ENCODE results near the gene TMEM231.
A peak's percentile ranks its signal among the peaks of the same experiment; 100 is the strongest.
"Not testable (repeated sequence)": the region's sequence is repeated elsewhere in the genome, so short reads cannot be mapped to it uniquely, and the experiment has no call there.

Gene TMEM231

GRCh38 chr16:75529056-75529905 is 26.8 kb downstream of the TMEM231 start:
- no peak for DNase-seq

GRCh38 chr16:75527825-75528299 is 28.2 kb downstream of the TMEM231 start:
- DNase-seq, result no peak

- no peak for DNase-seq
Measured at GRCh38 chr16:75526032-75526790, 29.8 kb downstream of the TMEM231 start.

GRCh38 chr16:75519175-75519574 is 36.9 kb downstream of the TMEM231 start:
- no peak for DNase-seq

- DNase-seq, result not testable (repeated sequence)
Measured at GRCh38 chr16:75516189-75516966, 39.7 kb downstream of the TMEM231 start.

GRCh38 chr16:75514296-75514695 is 41.8 kb downstream of the TMEM231 start:
- no peak for DNase-seq

GRCh38 chr16:75506574-75506973 is 49.5 kb downstream of the TMEM231 start:
- DNase-seq, result peak; percentile 97 to 99

- no peak for DNase-seq
Measured at GRCh38 chr16:75506107-75506506, 49.9 kb downstream of the TMEM231 start.

GRCh38 chr16:75503801-75504200 is 52.3 kb downstream of the TMEM231 start:
- no peak for DNase-seq

GRCh38 chr16:75502916-75503605 is 53.0 kb downstream of the TMEM231 start:
- DNase-seq, result no peak

GRCh38 chr16:75501820-75502219 is 54.2 kb downstream of the TMEM231 start:
- not testable (repeated sequence) for DNase-seq

- DNase-seq, result no peak
Measured at GRCh38 chr16:75501359-75501758, 54.7 kb downstream of the TMEM231 start.

- DNase-seq, result not testable (repeated sequence)
Measured at GRCh38 chr16:75498605-75499322, 57.3 kb downstream of the TMEM231 start.

GRCh38 chr16:75497558-75497957 is 58.5 kb downstream of the TMEM231 start:
- no peak for DNase-seq

GRCh38 chr16:75495076-75495674 is 60.9 kb downstream of the TMEM231 start, which contains the start of gene CHST6:
Gene CHST6, minus strand, starts transcription at chr16:75495441. Its CDS starts 15,613 bp downstream, at chr16:75479828.
- DNase-seq, result peak in 1 of 2 donors; percentile 35

- DNase-seq, result no peak
Measured at GRCh38 chr16:75494661-75495075, 61.4 kb downstream of the TMEM231 start.

- no peak for DNase-seq
Measured at GRCh38 chr16:75494184-75494583, 61.9 kb downstream of the TMEM231 start.

- no peak for DNase-seq
Measured at GRCh38 chr16:75491876-75492275, 64.2 kb downstream of the TMEM231 start.

- no peak for DNase-seq
Measured at GRCh38 chr16:75488322-75488721, 67.7 kb downstream of the TMEM231 start.
